ENCODE measurements around the gene DIS3L2. TPM values are rescaled to one million over a fixed set of nuclear protein-coding genes. Genes with fewer than 3 reads are reported as not detected.

DIS3L2 gene
- total RNA-seq, 4 donors from 2014 or later: 52.8 to 74.9 (median 61.8) TPM

DNA sequence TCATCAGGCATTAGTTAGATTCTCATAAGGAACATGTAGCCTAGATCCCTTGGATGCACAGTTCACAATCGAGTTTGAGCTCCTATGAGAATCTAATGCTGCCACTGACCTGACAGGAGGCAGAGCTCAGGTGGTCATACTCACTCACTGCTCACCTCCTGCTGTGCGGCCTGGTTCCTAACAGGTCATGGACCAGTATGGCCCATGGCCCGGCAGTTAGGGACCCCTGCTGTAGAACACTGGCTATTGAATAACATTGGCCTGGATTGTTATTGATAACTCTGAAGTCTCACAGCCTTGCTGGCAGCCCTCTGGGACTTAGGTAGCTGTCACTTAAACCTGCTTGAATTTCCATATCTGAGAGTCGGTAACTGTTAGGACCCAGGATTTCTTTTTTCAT is 302.6 kb downstream of the DIS3L2 start:
- H3K27ac ChIP-seq: no peak overlapping the region
- H3K4me3 ChIP-seq: no peak overlapping the region
- 91 to 95% methylated on average over 4 of the region's 4 CpGs for WGBS, 2 donors
- DNase-seq (ENCODE audit: low spot score in 2 of 2): no peak
- no peaks in the 10 kb centered on the region for H3K9me3 ChIP-seq
- peaks cover 0 to 14% (median 3%) of the 10 kb centered on the region in 4 donors for H3K4me1 ChIP-seq
- H3K27me3 ChIP-seq: no peaks in the 10 kb centered on the region
- H3K36me3 ChIP-seq: peaks cover 0 to 45% (median 0%) of the 10 kb centered on the region in 3 donors
- TF ChIP-seq, protein P1, sequence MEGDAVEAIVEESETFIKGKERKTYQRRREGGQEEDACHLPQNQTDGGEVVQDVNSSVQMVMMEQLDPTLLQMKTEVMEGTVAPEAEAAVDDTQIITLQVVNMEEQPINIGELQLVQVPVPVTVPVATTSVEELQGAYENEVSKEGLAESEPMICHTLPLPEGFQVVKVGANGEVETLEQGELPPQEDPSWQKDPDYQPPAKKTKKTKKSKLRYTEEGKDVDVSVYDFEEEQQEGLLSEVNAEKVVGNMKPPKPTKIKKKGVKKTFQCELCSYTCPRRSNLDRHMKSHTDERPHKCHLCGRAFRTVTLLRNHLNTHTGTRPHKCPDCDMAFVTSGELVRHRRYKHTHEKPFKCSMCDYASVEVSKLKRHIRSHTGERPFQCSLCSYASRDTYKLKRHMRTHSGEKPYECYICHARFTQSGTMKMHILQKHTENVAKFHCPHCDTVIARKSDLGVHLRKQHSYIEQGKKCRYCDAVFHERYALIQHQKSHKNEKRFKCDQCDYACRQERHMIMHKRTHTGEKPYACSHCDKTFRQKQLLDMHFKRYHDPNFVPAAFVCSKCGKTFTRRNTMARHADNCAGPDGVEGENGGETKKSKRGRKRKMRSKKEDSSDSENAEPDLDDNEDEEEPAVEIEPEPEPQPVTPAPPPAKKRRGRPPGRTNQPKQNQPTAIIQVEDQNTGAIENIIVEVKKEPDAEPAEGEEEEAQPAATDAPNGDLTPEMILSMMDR (IDR thresholded peaks at IDR 0.05): no peak
- TF ChIP-seq EP300 (IDR thresholded peaks at IDR 0.05) (no peak), POLR2A (IDR thresholded peaks at IDR 0.05) (no peak)

DNA sequence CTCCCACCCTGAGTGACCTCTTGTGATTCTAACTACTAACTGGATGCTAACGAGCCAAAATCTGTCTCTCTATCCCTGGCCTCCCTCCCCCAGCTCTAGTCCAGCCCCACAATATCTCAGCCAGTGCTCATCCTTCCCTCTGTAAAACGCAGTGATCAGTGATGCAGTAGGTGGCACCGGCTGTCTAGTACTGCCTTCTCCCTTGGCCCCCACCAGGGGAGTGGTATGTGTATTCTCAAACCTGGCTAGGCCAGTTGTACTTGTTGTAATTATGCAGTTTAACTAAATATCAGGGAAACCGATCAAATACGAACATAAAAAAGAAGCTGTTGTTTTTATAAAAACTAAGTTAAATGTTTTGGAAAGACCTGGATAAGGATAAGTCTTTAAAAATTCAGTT is 303.8 kb downstream of the DIS3L2 start:
- Histone ChIP-seq H3K4me1 (peaks cover 0 to 1% (median 0%) of the 10 kb centered on the region in 4 donors), H3K4me3 (no peak overlapping the region), H3K27ac (no peak overlapping the region), H3K9me3 (no peaks in the 10 kb centered on the region), H3K27me3 (no peaks in the 10 kb centered on the region), H3K36me3 (peaks cover 0 to 39% (median 0%) of the 10 kb centered on the region in 3 donors)
- WGBS, 2 donors: 73 to 86% methylated on average over 5 of the region's 5 CpGs
- DNase-seq (ENCODE audit: low spot score in 2 of 2): no peak
- TF ChIP-seq POLR2A (IDR thresholded peaks at IDR 0.05) (no peak), EP300 (IDR thresholded peaks at IDR 0.05) (no peak)
- TF ChIP-seq, protein P1 (IDR thresholded peaks at IDR 0.05): no peak

DNA sequence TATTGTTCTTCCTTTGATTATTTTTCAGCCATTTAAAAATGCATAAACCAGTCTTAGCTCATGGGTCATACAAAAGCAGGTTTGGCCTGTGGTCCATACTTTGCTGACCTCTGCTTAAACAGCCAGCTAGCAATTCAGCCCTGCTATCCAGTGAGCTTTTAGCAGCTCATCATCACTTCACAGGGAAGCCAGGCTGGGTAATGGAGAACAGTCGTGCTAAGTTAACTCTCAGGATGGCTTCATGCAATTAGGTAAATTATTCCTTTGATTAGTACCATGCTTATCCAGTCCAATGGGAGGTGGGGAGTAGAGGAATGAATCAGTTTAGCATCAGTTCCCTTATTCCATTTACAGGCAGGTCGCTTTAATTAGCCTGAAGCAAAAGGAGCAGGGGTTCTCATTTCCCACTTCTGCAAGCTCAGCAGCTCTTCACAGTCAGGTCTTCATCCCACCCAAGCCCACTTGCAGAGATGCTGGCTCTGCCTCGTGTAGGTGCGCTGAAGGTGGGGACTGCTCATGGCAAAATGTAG is 307.2 kb downstream of the DIS3L2 start:
- TF ChIP-seq, protein P1 (IDR thresholded peaks at IDR 0.05): no peak
- TF ChIP-seq EP300 (IDR thresholded peaks at IDR 0.05) (no peak), POLR2A (IDR thresholded peaks at IDR 0.05) (no peak)
- H3K9me3 ChIP-seq: no peaks in the 10 kb centered on the region
- 85 to 86% methylated on average over 4 of the region's 4 CpGs for WGBS, 2 donors
- no peak for DNase-seq (ENCODE audit: low spot score in 2 of 2)
- peaks cover 0 to 27% (median 0%) of the 10 kb centered on the region in 3 donors for H3K36me3 ChIP-seq
- H3K27ac ChIP-seq: no peak overlapping the region
- H3K4me3 ChIP-seq: no peak overlapping the region
- no peaks in the 10 kb centered on the region for H3K4me1 ChIP-seq
- H3K27me3 ChIP-seq: no peaks in the 10 kb centered on the region

DNA sequence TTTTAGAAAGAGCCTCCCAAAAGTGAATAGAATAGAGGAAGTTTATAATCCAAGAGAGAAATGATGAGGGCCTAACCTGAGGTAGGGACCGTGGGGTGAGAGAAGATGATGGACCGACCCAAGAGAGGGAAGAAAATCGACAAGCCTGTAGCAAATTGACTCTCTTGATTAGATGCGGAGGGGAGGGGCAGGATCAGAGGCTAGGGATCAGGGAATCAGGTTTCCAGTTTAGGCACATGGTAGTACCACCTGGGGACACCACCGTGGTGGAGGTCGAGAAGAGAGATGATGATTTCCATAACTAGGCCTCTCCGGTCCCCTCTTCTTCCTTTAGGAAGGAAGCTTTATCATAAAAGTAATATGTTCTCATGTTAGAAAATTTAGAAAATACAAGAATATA is 308.4 kb downstream of the DIS3L2 start:
- Histone ChIP-seq H3K9me3 (no peaks in the 10 kb centered on the region), H3K4me1 (no peaks in the 10 kb centered on the region), H3K27ac (no peak overlapping the region), H3K4me3 (no peak overlapping the region), H3K36me3 (peaks cover 0 to 22% (median 0%) of the 10 kb centered on the region in 3 donors), H3K27me3 (no peaks in the 10 kb centered on the region)
- TF ChIP-seq, protein P1 (IDR thresholded peaks at IDR 0.05): no peak
- TF ChIP-seq EP300 (IDR thresholded peaks at IDR 0.05) (no peak), POLR2A (IDR thresholded peaks at IDR 0.05) (no peak)
- 91 to 92% methylated on average over 7 of the region's 7 CpGs for WGBS, 2 donors
- DNase-seq (ENCODE audit: low spot score in 2 of 2): no peak

DNA sequence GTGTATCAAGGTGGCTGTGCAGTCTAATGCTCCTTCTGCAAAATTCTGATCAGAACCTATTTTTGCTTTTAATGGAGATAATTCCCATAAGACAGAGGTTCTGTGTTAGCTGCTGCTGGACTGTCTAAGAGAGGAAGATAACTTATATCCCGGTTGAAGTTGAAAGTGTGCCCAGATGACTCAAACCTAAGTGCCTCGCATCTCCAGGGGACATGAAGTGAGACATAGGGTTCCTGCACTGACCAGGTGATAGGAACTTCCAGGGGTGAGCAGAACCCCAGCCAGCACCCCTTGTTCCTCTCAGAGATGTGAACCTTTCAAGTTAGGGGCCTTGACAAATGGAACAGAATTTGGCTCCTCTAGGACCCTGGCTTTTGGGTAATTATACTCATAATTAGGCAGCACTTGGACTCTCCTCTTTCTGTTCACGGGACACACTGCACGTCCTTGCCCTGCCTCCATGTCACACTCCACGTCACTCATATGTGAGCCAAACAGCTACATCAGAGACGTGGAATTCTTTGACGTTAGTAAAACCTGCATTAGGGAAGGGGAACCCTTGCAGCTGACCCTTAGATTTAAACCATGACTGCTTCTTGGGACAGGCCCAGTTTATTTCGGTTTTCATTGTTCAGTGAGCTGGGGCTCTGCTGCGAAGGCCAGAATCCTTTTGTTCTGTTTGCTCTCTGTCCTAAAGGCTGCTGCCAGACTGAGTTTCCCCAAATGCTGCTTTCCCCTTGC is 312.6 kb downstream of the DIS3L2 start:
- Histone ChIP-seq H3K4me3 (no peak overlapping the region), H3K36me3 (peaks cover 0 to 50% (median 0%) of the 10 kb centered on the region in 3 donors), H3K4me1 (no peaks in the 10 kb centered on the region), H3K27me3 (no peaks in the 10 kb centered on the region), H3K9me3 (peaks cover 0 to 2% (median 0%) of the 10 kb centered on the region in 4 donors), H3K27ac (no peak overlapping the region)
- WGBS, 2 donors: 71% methylated on average over 9 of the region's 9 CpGs
- TF ChIP-seq EP300 (IDR thresholded peaks at IDR 0.05): no peak
- TF ChIP-seq POLR2A (IDR thresholded peaks at IDR 0.05): no peak
- TF ChIP-seq, protein P1 (IDR thresholded peaks at IDR 0.05): no peak
- DNase-seq (ENCODE audit: low spot score in 2 of 2): no peak
